Uterus (tissue), 4 donors: ENCODE data around the gene SDC1. TPM values are rescaled to one million over a fixed set of nuclear protein-coding genes. Genes with fewer than 3 reads are reported as not detected.

Experiments
- DNase-seq, 2 donors: peaks; one replicate each; pipeline ENCODE4 v3.0.0-alpha.2; 2019 to 2020
- H3K27ac ChIP-seq, 2 donors: fragments of 200-600 bp; sonication (generic); 1 replicate in 1 of 2; 2 replicates in 1 of 2; pipeline ENCODE4 v1.5.1; 2016 to 2018
- H3K27me3 ChIP-seq, 2 donors: fragments of 200-600 bp; sonication (generic); one replicate each; pipeline ENCODE4 v1.5.1; 2018 to 2019; ENCODE audit warnings: control low read depth in 1 of 2
- H3K36me3 ChIP-seq, 2 donors: fragments of 200-600 bp; sonication (generic); one replicate each; pipeline ENCODE4 v1.5.1; 2019; ENCODE audit warnings: control low read depth in 1 of 2
- H3K4me1 ChIP-seq, 2 donors: fragments of 200-600 bp; sonication (generic); one replicate each; pipeline ENCODE4 v1.5.1; 2018 to 2019; ENCODE audit warnings: control low read depth in 1 of 2
- H3K4me3 ChIP-seq, 2 donors: fragments of 200-600 bp; sonication (generic); 1 replicate in 1 of 2; 2 replicates in 1 of 2; pipeline ENCODE4 v1.5.1; 2018 to 2019; ENCODE audit warnings: mild to moderate bottlenecking in 1 of 2
- H3K9me3 ChIP-seq, 2 donors: fragments of 200-600 bp; sonication (generic); one replicate each; pipeline ENCODE4 v1.5.1; 2019; ENCODE audit warnings: control low read depth in 1 of 2
- POLR2A ChIP-seq, 2 donors: fragments of 450-650 bp; IDR thresholded peaks; one replicate each; pipeline ENCODE4 v1.6.1; 2016; ENCODE audit warnings: antibody characterized with exemption in 2 of 2, mild to moderate bottlenecking in 1 of 2, moderate library complexity in 1 of 2
- intact Hi-C: fragments of 100-400 bp; cut with DNase I; formaldehyde crosslinking; loops from one replicate; pipeline ENCODE4 v1.15.1; 2023; ENCODE audit warnings: low total_unique reads
- total RNA-seq, 4 donors: library from RNA; depleted of rRNA in 3 of 4; stranded (reverse); fragments of >200 nt in 3 of 4; gene quantifications; one replicate each; pipeline versions ENCODE4 v1.1.0 to v1.2.4, GENCODE V29; 2014 to 2023
- TF ChIP-seq, protein P1 (sequence below), 4 experiments: fragments of 200-600 bp in 2 of 4; fragments of 450-650 bp in 2 of 4; sonication (generic) in 2 of 4; IDR thresholded peaks; one replicate each; pipeline ENCODE4 v1.5.1; 2016 to 2019; ENCODE audit warnings: antibody characterized with exemption in 4 of 4, mild to moderate bottlenecking in 2 of 4, moderate library complexity in 1 of 4
- donor health status: DM: yes; HTN: yes; CAD: no.

The SDC1 gene
- total RNA-seq, 4 donors from 2014 or later, result 0.29 to 30.1 (median 3.0) TPM; not detected in 1

GRCh38 chr2:20231598-20232026 lies 6.7 kb upstream of the SDC1 start:
- Histone ChIP-seq H3K4me1 (no peaks in the 10 kb centered on the region), H3K9me3 (no peaks in the 10 kb centered on the region), H3K4me3 (no peak overlapping the region), H3K36me3 (no peaks in the 10 kb centered on the region), H3K27me3 (no peaks in the 10 kb centered on the region), H3K27ac (no peak overlapping the region)
- TF ChIP-seq POLR2A (IDR thresholded peaks at IDR 0.05), result no peak
- TF ChIP-seq, protein P1, sequence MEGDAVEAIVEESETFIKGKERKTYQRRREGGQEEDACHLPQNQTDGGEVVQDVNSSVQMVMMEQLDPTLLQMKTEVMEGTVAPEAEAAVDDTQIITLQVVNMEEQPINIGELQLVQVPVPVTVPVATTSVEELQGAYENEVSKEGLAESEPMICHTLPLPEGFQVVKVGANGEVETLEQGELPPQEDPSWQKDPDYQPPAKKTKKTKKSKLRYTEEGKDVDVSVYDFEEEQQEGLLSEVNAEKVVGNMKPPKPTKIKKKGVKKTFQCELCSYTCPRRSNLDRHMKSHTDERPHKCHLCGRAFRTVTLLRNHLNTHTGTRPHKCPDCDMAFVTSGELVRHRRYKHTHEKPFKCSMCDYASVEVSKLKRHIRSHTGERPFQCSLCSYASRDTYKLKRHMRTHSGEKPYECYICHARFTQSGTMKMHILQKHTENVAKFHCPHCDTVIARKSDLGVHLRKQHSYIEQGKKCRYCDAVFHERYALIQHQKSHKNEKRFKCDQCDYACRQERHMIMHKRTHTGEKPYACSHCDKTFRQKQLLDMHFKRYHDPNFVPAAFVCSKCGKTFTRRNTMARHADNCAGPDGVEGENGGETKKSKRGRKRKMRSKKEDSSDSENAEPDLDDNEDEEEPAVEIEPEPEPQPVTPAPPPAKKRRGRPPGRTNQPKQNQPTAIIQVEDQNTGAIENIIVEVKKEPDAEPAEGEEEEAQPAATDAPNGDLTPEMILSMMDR (IDR thresholded peaks at IDR 0.05), result no peak
- DNase-seq, result no peak
- intact Hi-C loops, result no loop called here

- Histone ChIP-seq H3K27ac (no peak overlapping the region), H3K27me3 (no peaks in the 10 kb centered on the region), H3K4me1 (no peaks in the 10 kb centered on the region), H3K36me3 (no peaks in the 10 kb centered on the region), H3K9me3 (no peaks in the 10 kb centered on the region), H3K4me3 (no peak overlapping the region)
- TF ChIP-seq POLR2A (IDR thresholded peaks at IDR 0.05), result no peak
- TF ChIP-seq, protein P1 (IDR thresholded peaks at IDR 0.05), result no peak
- intact Hi-C loops, result no loop called here
- DNase-seq, result no peak
Measured at GRCh38 chr2:20231159-20231558, 6.2 kb upstream of the SDC1 start.

DNA sequence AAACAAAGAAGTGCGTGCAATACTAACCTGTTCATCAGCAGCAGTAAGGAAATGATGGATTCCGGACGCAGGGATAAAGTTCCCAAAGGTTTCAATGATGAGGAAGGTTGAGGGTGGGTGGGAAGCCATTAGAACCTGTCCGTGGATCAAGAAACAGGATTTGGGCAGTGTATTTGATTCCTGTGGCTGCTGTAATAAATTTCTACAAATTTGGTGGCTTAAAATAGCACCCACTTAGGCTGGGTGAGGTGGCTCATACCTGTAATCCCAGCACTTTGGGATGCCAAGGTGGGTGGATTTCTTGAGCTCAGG lies 5.1 kb upstream of the SDC1 start:
- no peak overlapping the region for H3K27ac ChIP-seq
- H3K36me3 ChIP-seq, result no peaks in the 10 kb centered on the region
- intact Hi-C loops, result no loop called here
- no peaks in the 10 kb centered on the region for H3K9me3 ChIP-seq
- H3K27me3 ChIP-seq, result no peaks in the 10 kb centered on the region
- no peak overlapping the region for H3K4me3 ChIP-seq
- no peaks in the 10 kb centered on the region for H3K4me1 ChIP-seq
- DNase-seq, result no peak
- TF ChIP-seq POLR2A (IDR thresholded peaks at IDR 0.05), result no peak
- TF ChIP-seq, protein P1 (IDR thresholded peaks at IDR 0.05), result no peak

DNA sequence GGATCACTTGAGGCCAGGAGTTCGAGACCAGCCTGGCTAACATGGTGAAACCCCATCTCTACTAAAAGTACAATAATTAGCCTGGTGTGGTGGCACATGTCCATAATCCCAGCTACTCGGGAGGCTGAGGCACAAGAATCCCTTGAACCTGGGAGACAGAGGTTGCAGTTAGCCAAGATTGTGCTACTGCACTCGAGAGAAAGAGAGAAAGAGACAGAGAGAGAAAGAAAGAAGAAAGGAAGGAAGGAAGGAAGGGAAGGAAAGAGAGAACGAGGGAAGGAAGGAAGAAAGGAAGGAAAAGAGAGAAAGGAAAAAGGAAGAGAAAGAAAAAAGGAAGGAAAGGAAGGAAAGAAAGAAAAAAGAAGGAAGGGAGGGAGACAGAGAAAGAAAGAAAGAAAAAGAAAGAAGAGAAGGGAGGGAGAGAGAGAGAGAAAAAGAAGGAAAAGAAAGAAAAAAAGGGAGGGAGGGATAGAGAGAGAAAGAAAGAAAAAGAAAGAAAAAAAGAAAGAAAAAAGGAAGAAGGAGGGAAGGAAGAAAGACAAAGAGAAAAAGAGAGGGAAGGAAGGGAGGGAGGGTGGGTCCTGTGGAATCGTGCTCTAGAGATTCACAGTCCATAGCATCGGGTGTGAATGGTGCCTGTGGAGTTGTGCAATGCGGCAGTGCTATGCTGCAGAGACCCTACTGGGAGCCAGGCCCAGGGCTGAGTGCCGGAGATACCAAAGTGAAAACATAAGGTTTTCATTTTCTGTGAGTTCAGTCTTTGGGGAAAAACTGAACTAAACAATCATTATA lies 4.6 kb upstream of the SDC1 start:
- no peak overlapping the region for H3K4me3 ChIP-seq
- no peaks in the 10 kb centered on the region for H3K9me3 ChIP-seq
- H3K27ac ChIP-seq, result no peak overlapping the region
- intact Hi-C loops, result no loop called here
- peaks cover 0 to 4% of the 10 kb centered on the region in 2 donors for H3K4me1 ChIP-seq
- TF ChIP-seq, protein P1 (IDR thresholded peaks at IDR 0.05), result no peak
- TF ChIP-seq POLR2A (IDR thresholded peaks at IDR 0.05), result no peak
- H3K27me3 ChIP-seq, result no peaks in the 10 kb centered on the region
- H3K36me3 ChIP-seq, result no peaks in the 10 kb centered on the region
- DNase-seq, result peak in 1 of 2 donors; percentile 3

GRCh38 chr2:20227894-20228505 lies 3.1 kb upstream of the SDC1 start:
- H3K27ac ChIP-seq, result no peak overlapping the region
- no peaks in the 10 kb centered on the region for H3K27me3 ChIP-seq
- TF ChIP-seq, protein P1 (IDR thresholded peaks at IDR 0.05), result no peak
- TF ChIP-seq POLR2A (IDR thresholded peaks at IDR 0.05), result no peak
- no peak overlapping the region for H3K4me3 ChIP-seq
- intact Hi-C loops, result no loop called here
- no peaks in the 10 kb centered on the region for H3K9me3 ChIP-seq
- no peak for DNase-seq
- H3K36me3 ChIP-seq, result no peaks in the 10 kb centered on the region
- H3K4me1 ChIP-seq, result peaks cover 0 to 12% of the 10 kb centered on the region in 2 donors
